ENCODE data around the gene CRYAA.
A peak's percentile ranks its signal among the peaks of the same experiment; 100 is the strongest.

- TF ChIP-seq CTCF (IDR thresholded peaks at IDR 0.05) (peak in 1 of 3 donors; percentile 11), POLR2A (IDR thresholded peaks at IDR 0.05) (no peak)
These were observed 42.4 kb downstream of the CRYAA start for GRCh38 chr21:43211072-43211759.

All from breast epithelium (tissue), 3 donors.